Adrenal gland (tissue), 12 donors: ENCODE measurements around the gene NFATC1. TPM values are rescaled to one million over a fixed set of nuclear protein-coding genes. Genes with fewer than 3 reads are reported as not detected.
A peak's percentile ranks its signal among the peaks of the same experiment; 100 is the strongest.

Experiments used
- DNase-seq, 7 donors: peaks; one replicate each; pipeline ENCODE4 v3.0.0-alpha.2; 2019 to 2020
- H3K27ac ChIP-seq, 5 donors: fragments of 200-600 bp; sonication (generic) in 4 of 5; 1 replicate in 3 of 5; 2 replicates in 2 of 5; pipeline versions ENCODE4 v1.5.1 to v1.8.0; 2016 to 2020; ENCODE audit warnings: mild to moderate bottlenecking in 1 of 5
- H3K27me3 ChIP-seq: fragments of 200-600 bp; 2 replicates; pipeline ENCODE4 v1.8.0; 2021
- H3K36me3 ChIP-seq, 2 donors: fragments of 200-600 bp; replicated peaks in 1 of 2; 1 replicate in 1 of 2; 2 replicates in 1 of 2; pipeline versions ENCODE4 v1.5.1 to v1.8.0; 2018 to 2022
- H3K4me1 ChIP-seq, 2 donors: fragments of 200-600 bp; replicated peaks in 1 of 2; 1 replicate in 1 of 2; 2 replicates in 1 of 2; pipeline versions ENCODE4 v1.5.1 to v1.8.0; 2018 to 2021
- H3K4me3 ChIP-seq, 4 donors: fragments of 200-600 bp; sonication (generic) in 3 of 4; one replicate each; pipeline ENCODE4 v1.5.1; 2016 to 2018
- H3K9me3 ChIP-seq, 3 donors: fragments of 200-600 bp; sonication (generic) in 1 of 3; replicated peaks in 1 of 3; 1 replicate in 2 of 3; 2 replicates in 1 of 3; pipeline versions ENCODE4 v1.5.1 to v1.8.0; 2016 to 2021
- CTCF ChIP-seq, 6 experiments: fragments of 450-650 bp in 4 of 6; fragments of 200-600 bp in 2 of 6; sonication (generic) in 1 of 6; IDR thresholded peaks; 1 replicate in 5 of 6; 2 replicates in 1 of 6; pipeline versions ENCODE4 v1.5.1 to v1.8.0; 2016 to 2021; ENCODE audit warnings: antibody characterized with exemption in 6 of 6, mild to moderate bottlenecking in 2 of 6, moderate library complexity in 1 of 6
- POLR2A ChIP-seq, 2 donors: fragments of 450-650 bp; IDR thresholded peaks; one replicate each; pipeline ENCODE4 v1.6.1; 2017; ENCODE audit warnings: antibody characterized with exemption in 2 of 2, mild to moderate bottlenecking in 2 of 2, moderate library complexity in 1 of 2
- WGBS, 4 donors: extraction: QIAGEN DNeasy Blood & Tissue Kit in 2 of 4; methylation state at CpG; one replicate each; pipeline versions ENCODE4 v1.1.5 to v1.1.7; 2013 to 2017; 5-methylcytosine and 5-hydroxymethylcytosine counted together
- intact Hi-C, 2 donors: fragments of 100-400 bp; cut with DNase I; formaldehyde crosslinking; loops; one replicate each; pipeline versions ENCODE4 v1.14.1 to v1.15.0; 2022 to 2023
- polyA plus RNA-seq, 3 donors: library from polyadenylated mRNA; stranded (reverse); fragments of 200-250 nt in 2 of 3; fragments of 350-450 nt in 1 of 3; fragmentation: Illumina TruSeq in 1 of 3; extraction: RNeasy Lipid Tissue Mini Kit (QIAGEN cat#74804) in 1 of 3; gene quantifications; one replicate each; pipeline ENCODE4 v1.2.3, GENCODE V29; 2013 to 2014
- total RNA-seq, 9 donors: library from RNA; depleted of rRNA in 4 of 9; stranded (reverse); fragments of >200 nt in 4 of 9; fragments of 120-200 nt in 1 of 9; fragmentation: NEBNext Ultra II Directional in 1 of 9; extraction: Animal tissue kit (Norgen Biotek cat#: 25700) in 1 of 9; gene quantifications; one replicate each; pipeline versions ENCODE4 v1.1.0 to v1.2.4, GENCODE V29; 2013 to 2023
- donor health status: healthy with polysubstance abuse.
- donor health status: Bipolar disorder and iron deficiency.
- donor health status: DM: yes; HTN: yes; CAD: no.
- donor health status: DM: no; HTN: no; CAD: no.
- donor health status: DM: no; HTN: no; CAD: no.
- donor health status: DM: yes; HTN: yes; CAD: no.

The NFATC1 gene
- total and polyA plus RNA-seq, 12 donors: 0.50 to 20.9 (median 6.7) TPM

- intact Hi-C loops: no loop called here
- 48 to 71% (median 59%) methylated on average over 9 to 30 of the region's 30 CpGs for WGBS, 4 donors
- peaks cover 0 to 16% of the 10 kb centered on the region in 2 donors for H3K4me1 ChIP-seq
- TF ChIP-seq POLR2A (IDR thresholded peaks at IDR 0.05) (no peak), CTCF (IDR thresholded peaks at IDR 0.05) (no peak)
- no peaks in the 10 kb centered on the region for H3K9me3 ChIP-seq
- no peaks in the 10 kb centered on the region for H3K36me3 ChIP-seq
- peak overlapping the region in 2 of 5 donors; percentile 51 to 72 for H3K27ac ChIP-seq
- H3K4me3 ChIP-seq: no peak overlapping the region
- DNase-seq: peak in 6 of 7 donors; percentile 57 to 80 (median 68)
- no peaks in the 10 kb centered on the region for H3K27me3 ChIP-seq
These were observed 28.4 kb downstream of the NFATC1 start for GRCh38 chr18:79424008-79424565.

GRCh38 chr18:79424880-79425568 lies 29.3 kb downstream of the NFATC1 start:
- H3K27me3 ChIP-seq: no peaks in the 10 kb centered on the region
- H3K4me3 ChIP-seq: no peak overlapping the region
- 88 to 93% (median 89%) methylated on average over 19 of the region's 19 CpGs for WGBS, 4 donors
- no peaks in the 10 kb centered on the region for H3K9me3 ChIP-seq
- H3K27ac ChIP-seq: no peak overlapping the region
- intact Hi-C loops: no loop called here
- no peaks in the 10 kb centered on the region for H3K36me3 ChIP-seq
- peaks cover 0 to 16% of the 10 kb centered on the region in 2 donors for H3K4me1 ChIP-seq
- TF ChIP-seq POLR2A (IDR thresholded peaks at IDR 0.05): no peak
- no peak for TF ChIP-seq CTCF (IDR thresholded peaks at IDR 0.05)
- DNase-seq: no peak

- Histone ChIP-seq H3K4me1 (peaks cover 0 to 16% of the 10 kb centered on the region in 2 donors), H3K36me3 (no peaks in the 10 kb centered on the region), H3K4me3 (no peak overlapping the region), H3K27ac (no peak overlapping the region), H3K27me3 (no peaks in the 10 kb centered on the region), H3K9me3 (no peaks in the 10 kb centered on the region)
- WGBS, 4 donors: 85 to 92% (median 88%) methylated on average over 12 of the region's 12 CpGs
- DNase-seq: no peak
- intact Hi-C loops: no loop called here
- TF ChIP-seq CTCF (IDR thresholded peaks at IDR 0.05) (no peak), POLR2A (IDR thresholded peaks at IDR 0.05) (no peak)
These were observed 29.8 kb downstream of the NFATC1 start for GRCh38 chr18:79425569-79425886.

GRCh38 chr18:79426376-79427300 lies 30.9 kb downstream of the NFATC1 start:
- H3K4me3 ChIP-seq: no peak overlapping the region
- DNase-seq: no peak
- H3K9me3 ChIP-seq: no peaks in the 10 kb centered on the region
- 84 to 97% (median 89%) methylated on average over 6 to 37 of the region's 37 CpGs for WGBS, 4 donors
- H3K27ac ChIP-seq: no peak overlapping the region
- intact Hi-C loops: no loop called here
- TF ChIP-seq POLR2A (IDR thresholded peaks at IDR 0.05) (no peak), CTCF (IDR thresholded peaks at IDR 0.05) (no peak)
- H3K4me1 ChIP-seq: peaks cover 0 to 16% of the 10 kb centered on the region in 2 donors
- no peaks in the 10 kb centered on the region for H3K36me3 ChIP-seq
- no peaks in the 10 kb centered on the region for H3K27me3 ChIP-seq
